GM10248 (cell line): ENCODE data around the gene POU6F2.

Source experiments
- CTCF ChIA-PET: fragments of 300-600 bp; sonication (Branson Sonifier 250); formaldehyde crosslinking; extraction: SDS; loops from one replicate; lab custom pipeline; 2021; ENCODE audit warnings: antibody characterized with exemption; lab: Yijun Ruan, JAX
- POLR2A ChIA-PET: fragments of 350-650 bp; sonication (Branson Sonifier 250); formaldehyde crosslinking; extraction: SDS; loops from one replicate; lab custom pipeline; 2020; ENCODE audit warnings: antibody characterized with exemption; lab: Yijun Ruan, JAX
- DNase-seq: peaks from one replicate; pipeline ENCODE4 v3.0.0; 2012; ENCODE audit errors: extremely low spot score
- TF ChIP-seq, protein P1 (sequence below): IDR thresholded peaks from 2 replicates; pipeline ENCODE4 v1.5.1; 2012; ENCODE audit warnings: mild to moderate bottlenecking, low read depth; ENCODE audit errors: extremely low read depth, missing control alignments, control extremely low read depth

The POU6F2 gene

DNA sequence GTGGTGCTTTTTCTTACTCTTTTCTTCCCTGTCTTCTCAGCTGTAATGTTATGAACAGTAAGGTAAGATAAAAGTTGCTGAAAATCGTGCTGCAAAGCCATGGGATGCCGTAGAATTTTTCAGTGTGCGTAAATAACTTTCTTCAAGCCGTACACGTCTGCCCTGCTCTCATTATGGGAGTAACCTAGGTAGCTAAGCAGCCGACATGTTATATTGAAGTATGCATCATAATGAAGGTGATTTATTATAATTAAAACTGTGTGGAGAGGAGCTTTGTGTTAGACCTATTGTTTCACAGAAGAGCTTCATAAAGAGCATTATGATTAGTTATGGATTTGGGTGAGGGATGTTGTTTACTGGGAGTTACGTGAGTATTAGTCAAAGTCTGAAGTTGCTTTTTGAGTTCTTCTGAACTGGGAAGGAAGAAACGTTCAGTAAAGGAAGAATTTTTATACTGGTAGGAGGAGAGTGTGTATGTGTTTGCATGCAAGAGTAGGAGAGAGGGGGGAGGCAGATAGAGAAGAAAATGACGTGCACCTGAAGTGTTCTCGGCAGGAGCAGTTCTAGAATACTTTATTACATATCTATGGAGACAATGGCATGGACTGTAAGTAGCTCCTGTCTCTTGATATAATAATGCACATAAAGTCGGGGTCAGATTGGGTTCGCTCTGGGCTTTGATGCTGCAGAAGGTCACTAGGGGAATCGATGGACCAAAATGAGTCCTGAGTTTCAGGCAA lies 56.3 kb downstream of the POU6F2 start:
- CTCF ChIA-PET = interaction anchor here (0.7 to 1.1 kb wide), 3 partner anchors 14 to 21 kb away, joined by 3 read pairs; no protein-coding TSS in a partner anchor
- POLR2A ChIA-PET = no interaction called here

DNA sequence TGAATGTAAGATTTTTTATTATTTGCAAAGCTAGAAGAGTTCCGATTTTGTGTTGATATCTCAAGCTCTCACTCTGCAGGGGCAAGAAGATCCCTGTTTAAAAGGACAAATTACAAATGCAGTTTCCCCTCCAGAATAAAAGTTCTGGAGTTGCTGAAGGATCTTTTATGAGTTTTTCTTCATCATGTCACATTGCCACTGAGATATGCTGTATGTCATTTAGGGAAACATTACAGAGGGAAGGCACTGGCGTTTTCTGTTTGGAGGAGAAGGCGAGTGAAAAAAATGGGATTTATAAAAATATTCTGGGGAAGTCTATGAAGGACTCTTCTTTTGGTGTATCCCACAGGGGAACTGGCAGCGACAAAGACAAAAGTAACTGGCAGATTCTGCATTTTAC lies 57.4 kb downstream of the POU6F2 start:
- CTCF ChIA-PET = no interaction called here
- POLR2A ChIA-PET = no interaction called here
- DNase-seq = no peak
- TF ChIP-seq, protein P1, sequence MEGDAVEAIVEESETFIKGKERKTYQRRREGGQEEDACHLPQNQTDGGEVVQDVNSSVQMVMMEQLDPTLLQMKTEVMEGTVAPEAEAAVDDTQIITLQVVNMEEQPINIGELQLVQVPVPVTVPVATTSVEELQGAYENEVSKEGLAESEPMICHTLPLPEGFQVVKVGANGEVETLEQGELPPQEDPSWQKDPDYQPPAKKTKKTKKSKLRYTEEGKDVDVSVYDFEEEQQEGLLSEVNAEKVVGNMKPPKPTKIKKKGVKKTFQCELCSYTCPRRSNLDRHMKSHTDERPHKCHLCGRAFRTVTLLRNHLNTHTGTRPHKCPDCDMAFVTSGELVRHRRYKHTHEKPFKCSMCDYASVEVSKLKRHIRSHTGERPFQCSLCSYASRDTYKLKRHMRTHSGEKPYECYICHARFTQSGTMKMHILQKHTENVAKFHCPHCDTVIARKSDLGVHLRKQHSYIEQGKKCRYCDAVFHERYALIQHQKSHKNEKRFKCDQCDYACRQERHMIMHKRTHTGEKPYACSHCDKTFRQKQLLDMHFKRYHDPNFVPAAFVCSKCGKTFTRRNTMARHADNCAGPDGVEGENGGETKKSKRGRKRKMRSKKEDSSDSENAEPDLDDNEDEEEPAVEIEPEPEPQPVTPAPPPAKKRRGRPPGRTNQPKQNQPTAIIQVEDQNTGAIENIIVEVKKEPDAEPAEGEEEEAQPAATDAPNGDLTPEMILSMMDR = no peak

More for the DNA sequence above, 56.3 kb downstream of the POU6F2 start:
- TF ChIP-seq, protein P1 = no peak
- DNase-seq = no peak

DNA sequence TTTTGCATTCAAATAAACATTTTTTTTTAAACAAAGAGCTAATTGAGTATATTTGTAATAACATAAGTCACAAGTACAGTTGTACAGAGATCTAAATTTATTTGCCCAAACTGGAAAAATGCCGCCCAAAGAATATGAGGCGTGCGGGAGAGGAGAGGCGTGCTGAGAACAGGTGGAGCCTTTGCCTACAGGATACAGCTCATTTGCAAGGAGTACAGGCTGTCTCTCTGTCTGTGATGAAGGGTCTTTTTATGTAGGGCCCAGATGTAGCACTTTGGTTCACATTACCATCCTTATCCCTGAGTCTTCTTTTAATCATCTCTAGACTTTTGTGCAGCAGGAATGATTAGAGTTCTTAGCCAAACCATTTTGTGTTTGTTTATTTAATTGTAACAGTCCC lies 58.2 kb downstream of the POU6F2 start:
- TF ChIP-seq, protein P1 = no peak
- no peak for DNase-seq
- ChIA-PET CTCF (interaction anchor here (0.6 kb wide), 1 partner anchor 428 kb away, joined by 3 read pairs; no protein-coding TSS in a partner anchor), POLR2A (no interaction called here)

DNA sequence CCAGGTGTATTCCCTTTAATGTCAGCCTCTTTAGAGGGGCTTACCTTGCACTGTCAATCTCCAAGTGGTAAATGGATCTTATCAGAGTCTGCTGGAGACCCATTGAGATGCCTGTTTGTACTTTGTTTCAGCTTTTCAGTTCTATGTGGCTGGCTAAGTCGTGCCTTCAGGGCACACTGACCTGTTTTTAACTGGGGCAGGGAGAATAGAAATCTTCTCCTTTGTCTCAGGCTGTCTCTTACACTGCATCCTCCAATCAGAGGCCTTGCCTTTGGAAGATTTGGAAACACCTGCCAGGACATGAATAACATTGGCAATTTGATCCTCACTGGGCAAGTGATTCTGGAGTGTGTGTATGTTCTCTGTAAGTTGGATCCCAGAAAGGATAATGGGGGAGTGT lies 65.0 kb downstream of the POU6F2 start:
- CTCF ChIA-PET = no interaction called here

DNA sequence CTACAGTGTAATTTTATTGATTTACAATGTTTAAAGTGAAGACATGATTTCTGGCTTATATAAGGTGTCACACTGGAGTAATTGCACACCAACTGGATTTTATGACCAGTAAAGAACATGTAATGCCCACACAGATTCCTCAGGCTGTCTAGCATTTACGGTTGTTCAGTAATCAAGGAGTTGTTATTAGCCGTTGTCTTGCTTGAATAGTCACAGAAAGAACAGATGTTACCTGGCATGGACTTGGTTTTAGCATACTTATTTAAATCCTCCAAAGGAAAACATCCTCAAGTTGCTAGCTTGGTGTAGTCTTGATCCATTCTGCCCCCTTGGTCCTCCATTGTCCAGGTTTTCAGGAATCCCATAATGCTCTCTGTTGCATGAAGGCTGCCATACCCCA lies 65.8 kb downstream of the POU6F2 start:
- DNase-seq = no peak
- TF ChIP-seq, protein P1 = no peak
- ChIA-PET CTCF (no interaction called here), POLR2A (no interaction called here)

More for the DNA sequence above, 65.0 kb downstream of the POU6F2 start:
- TF ChIP-seq, protein P1 = no peak
- DNase-seq = no peak
- POLR2A ChIA-PET = no interaction called here

DNA sequence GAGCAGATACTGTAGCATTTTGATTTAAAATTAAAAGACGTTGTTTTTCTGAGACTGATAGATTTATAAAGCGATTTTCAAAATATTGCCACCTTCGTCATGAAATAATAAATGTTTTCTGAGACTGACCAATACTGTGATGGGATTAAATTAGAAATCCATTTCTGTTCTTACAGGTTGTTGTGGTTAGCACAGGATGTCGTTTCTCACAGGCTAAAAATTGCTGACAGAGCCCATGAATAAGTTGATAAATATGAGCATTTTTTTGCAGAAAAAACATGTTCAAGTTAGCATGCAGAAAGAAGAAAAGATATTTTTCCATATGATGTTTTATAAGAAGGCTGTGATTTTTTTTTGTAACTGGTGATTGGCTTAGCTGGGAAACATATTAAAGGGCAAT lies 66.8 kb downstream of the POU6F2 start:
- POLR2A ChIA-PET = no interaction called here
- CTCF ChIA-PET = no interaction called here
- TF ChIP-seq, protein P1 = no peak
- no peak for DNase-seq
